Heart right ventricle (tissue), 16 donors: Measurements from ENCODE around the gene POLE2. TPM values are rescaled to one million over a fixed set of nuclear protein-coding genes. Genes with fewer than 3 reads are reported as not detected.
"Not testable (repeated sequence)": the region's sequence is repeated elsewhere in the genome, so short reads cannot be mapped to it uniquely, and the experiment has no call there.

Experiments used
- ATAC-seq, 8 donors: fragments of 200-7000 bp; cut with Tn5 transposase; one replicate each; pipeline ENCODE4 v1.9.1; 2020; ENCODE audit warnings: mild to moderate bottlenecking in 8 of 8, moderate library complexity in 8 of 8, moderate number of reproducible peaks in 1 of 8
- DNase-seq, 2 donors: peaks; one replicate each; pipeline ENCODE4 v3.0.0-alpha.2; 2020
- H3K27ac ChIP-seq, 10 donors: fragments of 200-600 bp; sonication (generic) in 2 of 10; one replicate each; pipeline versions ENCODE4 v1.5.0 to v1.8.0; 2020 to 2022; ENCODE audit warnings: mild to moderate bottlenecking in 3 of 10
- H3K27me3 ChIP-seq, 7 donors: fragments of 200-600 bp; one replicate each; pipeline ENCODE4 v1.8.0; 2021 to 2022; ENCODE audit warnings: mild to moderate bottlenecking in 2 of 7
- H3K36me3 ChIP-seq, 9 donors: fragments of 200-600 bp; sonication (generic) in 1 of 9; one replicate each; pipeline versions ENCODE4 v1.5.0 to v1.8.0; 2020 to 2022; ENCODE audit warnings: mild to moderate bottlenecking in 2 of 9
- H3K4me1 ChIP-seq, 9 donors: fragments of 200-600 bp; sonication (generic) in 1 of 9; one replicate each; pipeline versions ENCODE4 v1.5.0 to v1.8.0; 2020 to 2022; ENCODE audit warnings: mild to moderate bottlenecking in 4 of 9
- H3K4me3 ChIP-seq, 10 donors: fragments of 200-600 bp; sonication (generic) in 2 of 10; one replicate each; pipeline versions ENCODE4 v1.5.0 to v1.8.0; 2020 to 2022; ENCODE audit warnings: mild to moderate bottlenecking in 7 of 10, moderate library complexity in 2 of 10
- H3K9me3 ChIP-seq, 11 donors: fragments of 200-600 bp in 10 of 11; sonication (generic) in 2 of 11; one replicate each; pipeline versions ENCODE4 v1.5.0 to v1.8.0; 2013 to 2022; ENCODE audit warnings: mild to moderate bottlenecking in 2 of 11, control low read depth in 1 of 11, moderate library complexity in 1 of 11
- CTCF ChIP-seq, 9 donors: fragments of 200-600 bp; sonication (generic) in 2 of 9; IDR thresholded peaks; one replicate each; pipeline versions ENCODE4 v1.5.0 to v1.8.0; 2021 to 2022; ENCODE audit warnings: antibody characterized with exemption in 9 of 9, mild to moderate bottlenecking in 5 of 9, moderate library complexity in 1 of 9
- WGBS, 2 donors: extraction: QIAGEN DNeasy Blood & Tissue Kit; methylation state at CpG; one replicate each; pipeline ENCODE4 v1.1.7; 2013; ENCODE audit warnings: inconsistent platforms in 1 of 2; 5-methylcytosine and 5-hydroxymethylcytosine counted together
- intact Hi-C, 10 donors: fragments of 100-400 bp; cut with DNase I; formaldehyde crosslinking; loops; one replicate each; pipeline versions ENCODE4 v1.11.1 to v1.14.2; 2022
- long read RNA-seq, 3 donors: library from polyadenylated mRNA; unstranded; transcript quantifications; one replicate each; pipeline ENCODE4 v2.0.0, GENCODE V29; 2020 to 2021
- polyA plus RNA-seq, 2 donors: library from polyadenylated mRNA; stranded (reverse); fragments of 200-250 nt; gene quantifications; one replicate each; pipeline ENCODE4 v1.2.3, GENCODE V29; 2013
- total RNA-seq, 10 donors: library from RNA; stranded (reverse); fragmentation: NEBNext Ultra II Directional in 3 of 10; extraction: Animal tissue kit (Norgen Biotek cat#: 25700) in 3 of 10; gene quantifications; one replicate each; pipeline versions ENCODE4 v1.2.1 to v1.2.4, GENCODE V29; 2021 to 2023
- donor health status: Arrhythmogenic right ventricular cardiomyopathy.
- donor health status: ischemic (EF 13 %, LVEDD 7.1; RV severe dilation, severe dysfunction).
- donor health status: healthy with polysubstance abuse.
- donor health status: DM: no; HTN: yes; CAD: no.
- donor health status: DM: no; HTN: no; CAD: no.
- donor health status: ischemic (EF 25% LVEDD 6.9; RV normal size, moderate dysfunction).
- donor health status: ischemic (EF 25% LVEDD 5.7; RV mildly dilated, moderate dysfunction).
- donor health status: healthy.
- donor health status: DM: yes; HTN: yes; CAD: no.
- donor health status: Ischemic cardiomyopathy.
- donor health status: ischemic (EF 35%, LVEDD 5.7; RV mildly dilated, moderate dysfunction).
- donor health status: nonischemic (EF 11% LVEDD 7.7; RV severe dilation, severe dysfunction).
- donor health status: DM: yes; HTN: yes; CAD: no.
- donor health status: PGD.
- donor health status: ischemic (EF 29% LVEDD 5.4; RV normal size, mild dysfunction).
- donor health status: nonischemic (EF 23%, LVEDD 6.1; RV moderate dilation, normal function).

Gene POLE2
- total RNA-seq (1 to 10 TPM in 2 of 10 donors, under 1 TPM in 8; 0.25 to 1.1 (median 0.64) TPM), polyA plus RNA-seq (1 to 10 TPM; 1.3 to 2.0 TPM)
- long read RNA-seq, donor 1, partial matches to known transcripts: 0 of 1 reads
- long read RNA-seq, donor 1, other reads (novel, unspliced or antisense): 1 of 1 reads
- long read RNA-seq, donor 2, partial matches to known transcripts: 0 of 2 reads
- long read RNA-seq, donor 2, other reads (novel, unspliced or antisense): 1 of 2 reads
- long read RNA-seq, donor 3, partial matches to known transcripts: 0 of 1 reads
- long read RNA-seq, donor 3, other reads (novel, unspliced or antisense): 0 of 1 reads

GRCh38 chr14:49687942-49688700, at the start of gene POLE2:
Gene POLE2 (minus strand): TSS chr14:49688214. CDS start chr14:49688203, 11 bp downstream.
- peak within 1 kb of the TSS; percentile 41 to 83 (median 69) for H3K4me3 ChIP-seq
- peak in 3 of 9 donors; percentile 18 to 30 (median 19) for TF ChIP-seq CTCF (IDR thresholded peaks at IDR 0.05)
- peak within 1 kb of the TSS; percentile 59 to 88 (median 80) for H3K27ac ChIP-seq
- peak; percentile 69 to 81 for DNase-seq
- H3K9me3 ChIP-seq: no peaks in the 10 kb centered on the region
- H3K4me1 ChIP-seq: peaks cover 0 to 30% (median 10%) of the 10 kb centered on the region in 9 donors
- intact Hi-C loops: loop anchor here in 4 of 10 donors (2.0 to 10.0 kb wide), 4 partner anchors 51 to 79 kb away; partner anchors contain the start of gene DNAAF2 (in 2 of the 4)
- H3K36me3 ChIP-seq: peaks cover 0 to under 1% (median 0%) of the 10 kb centered on the region in 9 donors
- ATAC-seq: peak; percentile 82 to 91 (median 90)
- WGBS, 2 donors: 4% methylated on average over 61 to 67 of the region's 67 CpGs
- H3K27me3 ChIP-seq: no peaks in the 10 kb centered on the region

GRCh38 chr14:49735669-49736068, 47.7 kb upstream of the POLE2 start:
- intact Hi-C loops, H3K4me1 ChIP-seq, H3K27ac ChIP-seq, ATAC-seq, H3K9me3 ChIP-seq, H3K27me3 ChIP-seq, DNase-seq, H3K4me3 ChIP-seq: not testable (repeated sequence)
- 89 to 98% methylated on average over 4 of the region's 4 CpGs for WGBS, 2 donors
- H3K36me3 ChIP-seq: peaks cover 0 to 95% (median 6%) of the 10 kb centered on the region in 9 donors

- no peak for ATAC-seq
- no peaks in the 10 kb centered on the region for H3K27me3 ChIP-seq
- DNase-seq: no peak
- intact Hi-C loops: no loop called here
- no peak overlapping the region for H3K4me3 ChIP-seq
- H3K27ac ChIP-seq: no peak overlapping the region
- no peaks in the 10 kb centered on the region for H3K4me1 ChIP-seq
- peaks cover 0 to 97% (median 0%) of the 10 kb centered on the region in 9 donors for H3K36me3 ChIP-seq
- no peak for TF ChIP-seq CTCF (IDR thresholded peaks at IDR 0.05)
- H3K9me3 ChIP-seq: no peaks in the 10 kb centered on the region
Observed at GRCh38 chr14:49733836-49734235, 45.8 kb upstream of the POLE2 start.

GRCh38 chr14:49732896-49733295, 44.9 kb upstream of the POLE2 start:
- H3K9me3 ChIP-seq: no peaks in the 10 kb centered on the region
- TF ChIP-seq CTCF (IDR thresholded peaks at IDR 0.05): no peak
- DNase-seq (no peak), ATAC-seq (no peak)
- no peak overlapping the region for H3K4me3 ChIP-seq
- WGBS, 2 donors: 94 to 96% methylated on average over 3 of the region's 3 CpGs
- no peaks in the 10 kb centered on the region for H3K27me3 ChIP-seq
- H3K36me3 ChIP-seq: peaks cover 0 to 97% (median 0%) of the 10 kb centered on the region in 9 donors
- intact Hi-C loops: no loop called here
- H3K4me1 ChIP-seq: no peaks in the 10 kb centered on the region
- no peak overlapping the region for H3K27ac ChIP-seq
